ENCODE data around the gene IRGC. TPM values are rescaled to one million over a fixed set of nuclear protein-coding genes. Genes with fewer than 3 reads are reported as not detected.

IRGC gene
- total RNA-seq, 1 experiment from 2014 or later = not detected

DNA sequence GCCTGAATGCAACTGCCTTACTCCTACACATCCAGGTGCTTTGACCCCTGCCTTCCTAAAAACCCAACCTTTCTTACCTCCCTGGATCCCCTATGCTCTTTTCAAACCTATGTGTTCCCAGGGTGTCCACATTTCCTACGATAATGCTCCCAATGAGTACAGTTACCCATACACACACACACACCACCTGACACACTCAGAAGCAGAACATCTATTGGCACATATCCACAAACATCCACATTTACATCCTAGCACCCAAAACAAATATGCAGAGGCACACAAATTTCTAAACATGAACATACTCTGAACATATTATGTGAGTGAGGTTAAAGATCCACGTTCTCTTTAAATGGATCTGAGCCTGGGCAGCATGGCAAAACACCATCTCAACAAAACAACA, 23.5 kb upstream of the IRGC start:
- Histone ChIP-seq H3K9ac (ENCODE audit: extremely low read depth, insufficient read length, low read length) (no peak overlapping the region), H3K56ac (ENCODE audit: insufficient read length, low read depth, low read length) (no peak overlapping the region), H3K9me3 (ENCODE audit: control insufficient read depth, low read depth, low read length) (no peaks in the 10 kb centered on the region), H2BK12ac (ENCODE audit: insufficient read length, low read depth, low read length) (no peak overlapping the region), H4K8ac (replicated peaks; ENCODE audit: insufficient read length, low read depth, low read length) (no peak overlapping the region), H3T11ph (ENCODE audit: low read length) (no peak overlapping the region), H3K18ac (ENCODE audit: insufficient read length, low read depth, low read length) (no peak overlapping the region), H3K79me1 (ENCODE audit: insufficient read depth, low read depth, low read length, poor library complexity, severe bottlenecking) (no peaks in the 10 kb centered on the region), H4K20me1 (ENCODE audit: control insufficient read depth, insufficient read depth, insufficient read length) (no peaks in the 10 kb centered on the region), H2BK15ac (ENCODE audit: low read depth, low read length) (no peak overlapping the region), H3K23ac (ENCODE audit: insufficient read length, low read depth, low read length) (no peak overlapping the region), H3K4me1 (ENCODE audit: insufficient read depth, low read length) (no peaks in the 10 kb centered on the region; the same call in 1 of the 2 replicates), H3K27me3 (ENCODE audit: insufficient read depth, low read length) (no peaks in the 10 kb centered on the region), H3K4me2 (ENCODE audit: insufficient read depth, insufficient read length, low read length) (no peak overlapping the region), H3K14ac (ENCODE audit: insufficient read depth, low read length) (no peak overlapping the region), H3K23me2 (ENCODE audit: insufficient read length, low read depth, low read length, poor library complexity, severe bottlenecking) (no peaks in the 10 kb centered on the region), H3K27ac (ENCODE audit: insufficient read length, low read depth, low read length) (no peak overlapping the region), H4K91ac (ENCODE audit: insufficient read length, low read depth, low read length) (no peak overlapping the region), H4K5ac (ENCODE audit: insufficient read length, low read depth, low read length) (no peak overlapping the region), H3K79me2 (ENCODE audit: insufficient read depth, low read length) (no peaks in the 10 kb centered on the region), H2BK5ac (ENCODE audit: insufficient read length, low read length) (no peak overlapping the region), H2AFZ (ENCODE audit: low read length) (no peak overlapping the region), H3K4ac (ENCODE audit: low read depth, low read length) (no peak overlapping the region), H2AK5ac (ENCODE audit: insufficient read length, low read length) (no peak overlapping the region), H2BK20ac (ENCODE audit: low read depth, low read length, poor library complexity, severe bottlenecking) (no peak overlapping the region), H2BK120ac (ENCODE audit: low read depth, low read length, poor library complexity, severe bottlenecking) (no peak overlapping the region)
- Mint-ChIP-seq H3K4me1 (peaks cover 2 to 8% of the 10 kb centered on the region in 2 experiments; a peak in 3 of 4 replicates), H3K9me3 (peaks cover 6 to 24% of the 10 kb centered on the region in 2 experiments; a peak in 4 of 5 replicates), H3K27ac (no peak overlapping the region), H3K4me3 (no peak overlapping the region; a peak in 1 of 5 replicates), H3K27me3 (ENCODE audit: low read depth) (peaks cover 34% of the 10 kb centered on the region), H3K36me3 (ENCODE audit: insufficient read depth in 1 of 3, low read depth in 3 of 3) (peaks cover 0 to 2% (median 0%) of the 10 kb centered on the region in 3 experiments; a peak in 1 of 7 replicates)
- no CpG with 5 or more reads among the region's 2 CpGs for WGBS (ENCODE audit: extremely low coverage, insufficient read length, low lambda C conversion rate)
- DNase-seq = no peak
- TF ChIP-seq, protein P1, sequence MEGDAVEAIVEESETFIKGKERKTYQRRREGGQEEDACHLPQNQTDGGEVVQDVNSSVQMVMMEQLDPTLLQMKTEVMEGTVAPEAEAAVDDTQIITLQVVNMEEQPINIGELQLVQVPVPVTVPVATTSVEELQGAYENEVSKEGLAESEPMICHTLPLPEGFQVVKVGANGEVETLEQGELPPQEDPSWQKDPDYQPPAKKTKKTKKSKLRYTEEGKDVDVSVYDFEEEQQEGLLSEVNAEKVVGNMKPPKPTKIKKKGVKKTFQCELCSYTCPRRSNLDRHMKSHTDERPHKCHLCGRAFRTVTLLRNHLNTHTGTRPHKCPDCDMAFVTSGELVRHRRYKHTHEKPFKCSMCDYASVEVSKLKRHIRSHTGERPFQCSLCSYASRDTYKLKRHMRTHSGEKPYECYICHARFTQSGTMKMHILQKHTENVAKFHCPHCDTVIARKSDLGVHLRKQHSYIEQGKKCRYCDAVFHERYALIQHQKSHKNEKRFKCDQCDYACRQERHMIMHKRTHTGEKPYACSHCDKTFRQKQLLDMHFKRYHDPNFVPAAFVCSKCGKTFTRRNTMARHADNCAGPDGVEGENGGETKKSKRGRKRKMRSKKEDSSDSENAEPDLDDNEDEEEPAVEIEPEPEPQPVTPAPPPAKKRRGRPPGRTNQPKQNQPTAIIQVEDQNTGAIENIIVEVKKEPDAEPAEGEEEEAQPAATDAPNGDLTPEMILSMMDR (conservative IDR thresholded peaks at IDR 0.05) = no peak

All from H9 (cell line).